ENCODE measurements around the gene BNIP3.

GRCh38 chr10:131970946-131971345 lies 10.8 kb downstream of the BNIP3 start:
- TF ChIP-seq CTCF (IDR thresholded peaks at IDR 0.05) (no peak), POLR2A (IDR thresholded peaks at IDR 0.05) (no peak)

All from testis (tissue), 2 donors.